ENCODE measurements around the gene FZD8. TPM values are rescaled to one million over a fixed set of nuclear protein-coding genes. Genes with fewer than 3 reads are reported as not detected.
A peak's percentile ranks its signal among the peaks of the same experiment; 100 is the strongest.

Gene FZD8
- polyA plus RNA-seq, 1 of the 3 experiments (the other 2 are of a cell fraction): 1.4 TPM

DNA sequence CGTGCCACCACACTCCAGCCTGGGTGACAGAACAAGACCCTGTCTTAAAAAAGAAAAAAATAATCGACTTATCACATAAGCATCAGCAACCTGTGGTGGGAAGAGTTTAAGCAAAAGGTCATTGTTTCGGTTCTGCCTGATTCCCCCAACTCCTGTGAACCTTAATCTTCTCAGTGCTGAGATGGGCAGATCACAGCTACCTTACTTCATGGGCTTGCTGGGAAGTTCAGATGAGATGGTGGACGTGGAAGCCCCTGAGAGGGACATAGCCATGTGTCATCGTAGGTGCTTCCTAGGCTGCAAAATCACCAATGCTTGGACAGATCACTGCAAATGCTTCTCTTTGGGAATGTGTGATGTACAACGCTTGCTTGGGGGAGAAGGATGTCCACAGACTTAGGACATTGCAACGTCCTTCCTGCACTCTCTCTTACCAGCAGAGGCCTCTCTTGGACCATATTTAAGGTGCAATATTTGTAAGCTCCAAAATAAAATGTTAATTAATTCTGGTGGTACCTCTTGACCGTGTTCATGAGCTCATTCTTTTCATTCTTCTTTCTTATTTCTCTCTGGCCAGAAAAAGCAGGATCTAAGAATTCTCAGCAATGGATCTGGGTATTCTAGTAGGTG, 28.4 kb downstream of the FZD8 start:
- Histone ChIP-seq H3K4me3 (ENCODE audit: low read depth in 2 of 2, low read length in 1 of 2) (no peak overlapping the region), H4K20me1 (ENCODE audit: insufficient read depth) (no peaks in the 10 kb centered on the region), H3K9ac (no peak overlapping the region), H3K27me3 (ENCODE audit: insufficient read depth) (peaks cover 13% of the 10 kb centered on the region), H3F3A (replicated peaks; ENCODE audit: insufficient read depth) (no peaks in the 10 kb centered on the region), H3K9me3 (no peaks in the 10 kb centered on the region), H3K9me2 (no peaks in the 10 kb centered on the region), H2AFZ (ENCODE audit: low read depth) (no peak overlapping the region), H3K4me1 (ENCODE audit: control insufficient read depth in 1 of 2, insufficient read depth in 2 of 2, low read depth in 1 of 2, low read length in 1 of 2) (no peaks in the 10 kb centered on the region), H3K4me2 (no peak overlapping the region), H3K27ac (ENCODE audit: low read depth in 2 of 2, low read length in 1 of 2) (no peak overlapping the region), H3K79me2 (ENCODE audit: insufficient read depth) (no peaks in the 10 kb centered on the region), H3K36me3 (replicated peaks in 1 of 2; ENCODE audit: control insufficient read depth in 1 of 2, insufficient read depth in 2 of 2, low read length in 1 of 2) (no peaks in the 10 kb centered on the region)
- POLR2A ChIA-PET: no interaction called here
- WGBS (ENCODE audit: low lambda C conversion rate): 19% methylated on average over 8 of the region's 8 CpGs
- CTCF ChIA-PET: interaction anchor here (0.8 to 1.8 kb wide), 8 partner anchors 9 to 1267 kb away, joined by 3 to 6 read pairs (median 3); no protein-coding TSS in a partner anchor
- no peak for DNase-seq
- 0 out of 2 replicates have a peak, but pooled peaks have one; percentile 25 for TF ChIP-seq SMC3 (IDR thresholded peaks at IDR 0.05; ENCODE audit: low read depth, low read length)
- TF ChIP-seq RCOR1 (IDR thresholded peaks at IDR 0.05; ENCODE audit: low read length): no peak
- TF ChIP-seq, protein P1, sequence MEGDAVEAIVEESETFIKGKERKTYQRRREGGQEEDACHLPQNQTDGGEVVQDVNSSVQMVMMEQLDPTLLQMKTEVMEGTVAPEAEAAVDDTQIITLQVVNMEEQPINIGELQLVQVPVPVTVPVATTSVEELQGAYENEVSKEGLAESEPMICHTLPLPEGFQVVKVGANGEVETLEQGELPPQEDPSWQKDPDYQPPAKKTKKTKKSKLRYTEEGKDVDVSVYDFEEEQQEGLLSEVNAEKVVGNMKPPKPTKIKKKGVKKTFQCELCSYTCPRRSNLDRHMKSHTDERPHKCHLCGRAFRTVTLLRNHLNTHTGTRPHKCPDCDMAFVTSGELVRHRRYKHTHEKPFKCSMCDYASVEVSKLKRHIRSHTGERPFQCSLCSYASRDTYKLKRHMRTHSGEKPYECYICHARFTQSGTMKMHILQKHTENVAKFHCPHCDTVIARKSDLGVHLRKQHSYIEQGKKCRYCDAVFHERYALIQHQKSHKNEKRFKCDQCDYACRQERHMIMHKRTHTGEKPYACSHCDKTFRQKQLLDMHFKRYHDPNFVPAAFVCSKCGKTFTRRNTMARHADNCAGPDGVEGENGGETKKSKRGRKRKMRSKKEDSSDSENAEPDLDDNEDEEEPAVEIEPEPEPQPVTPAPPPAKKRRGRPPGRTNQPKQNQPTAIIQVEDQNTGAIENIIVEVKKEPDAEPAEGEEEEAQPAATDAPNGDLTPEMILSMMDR (IDR thresholded peaks at IDR 0.05): peak; percentile 67
- TF ChIP-seq RAD21 (IDR thresholded peaks at IDR 0.05; ENCODE audit: low read length): peak; percentile 45

DNA sequence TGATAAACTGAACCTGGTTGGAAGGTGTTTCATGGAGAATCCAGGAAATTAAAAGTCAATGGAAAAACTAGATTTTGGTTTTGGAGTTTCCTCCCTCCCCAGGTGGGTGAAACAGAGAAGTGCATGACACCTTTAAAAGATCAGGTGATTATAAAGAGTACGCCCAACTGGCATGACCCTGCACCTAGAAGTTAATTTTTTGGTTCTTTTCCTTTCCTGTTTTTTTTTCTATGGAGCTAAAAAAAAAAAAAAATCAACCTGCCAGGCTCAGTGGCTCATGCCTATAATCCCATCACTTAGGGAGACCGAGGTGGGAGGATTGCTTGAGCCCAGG, 29.0 kb downstream of the FZD8 start:
- Histone ChIP-seq H3K4me3 (ENCODE audit: low read depth in 2 of 2, low read length in 1 of 2) (no peak overlapping the region), H3K4me2 (no peak overlapping the region), H3K36me3 (replicated peaks in 1 of 2; ENCODE audit: control insufficient read depth in 1 of 2, insufficient read depth in 2 of 2, low read length in 1 of 2) (no peaks in the 10 kb centered on the region), H3K27me3 (ENCODE audit: insufficient read depth) (peaks cover 13% of the 10 kb centered on the region), H2AFZ (ENCODE audit: low read depth) (no peak overlapping the region), H3K9me3 (no peaks in the 10 kb centered on the region), H4K20me1 (ENCODE audit: insufficient read depth) (no peaks in the 10 kb centered on the region), H3F3A (replicated peaks; ENCODE audit: insufficient read depth) (no peaks in the 10 kb centered on the region), H3K9ac (no peak overlapping the region), H3K27ac (ENCODE audit: low read depth in 2 of 2, low read length in 1 of 2) (no peak overlapping the region), H3K79me2 (ENCODE audit: insufficient read depth) (no peaks in the 10 kb centered on the region), H3K9me2 (no peaks in the 10 kb centered on the region), H3K4me1 (ENCODE audit: control insufficient read depth in 1 of 2, insufficient read depth in 2 of 2, low read depth in 1 of 2, low read length in 1 of 2) (peaks cover 0 to 3% of the 10 kb centered on the region in 2 experiments; a peak in 1 of 4 replicates)
- TF ChIP-seq MXI1 (IDR thresholded peaks at IDR 0.05; ENCODE audit: low read depth, low read length) (no peak), TEAD4 (IDR thresholded peaks at IDR 0.05; ENCODE audit: borderline replicate concordance, insufficient read depth) (no peak), EP300 (IDR thresholded peaks at IDR 0.05; ENCODE audit: borderline replicate concordance in 1 of 2, low read depth in 1 of 2, low read length in 1 of 2) (no peak), YY1 (IDR thresholded peaks at IDR 0.05; ENCODE audit: low read depth) (no peak), FOXJ3 (CRISPR knock-in tag; IDR thresholded peaks at IDR 0.05) (no peak), RCOR1 (IDR thresholded peaks at IDR 0.05; ENCODE audit: low read length) (no peak)
- TF ChIP-seq, protein P2, sequence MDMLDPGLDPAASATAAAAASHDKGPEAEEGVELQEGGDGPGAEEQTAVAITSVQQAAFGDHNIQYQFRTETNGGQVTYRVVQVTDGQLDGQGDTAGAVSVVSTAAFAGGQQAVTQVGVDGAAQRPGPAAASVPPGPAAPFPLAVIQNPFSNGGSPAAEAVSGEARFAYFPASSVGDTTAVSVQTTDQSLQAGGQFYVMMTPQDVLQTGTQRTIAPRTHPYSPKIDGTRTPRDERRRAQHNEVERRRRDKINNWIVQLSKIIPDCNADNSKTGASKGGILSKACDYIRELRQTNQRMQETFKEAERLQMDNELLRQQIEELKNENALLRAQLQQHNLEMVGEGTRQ (IDR thresholded peaks at IDR 0.05; ENCODE audit: borderline replicate concordance, low read depth, low read length): no peak
- TF ChIP-seq, protein P3, sequence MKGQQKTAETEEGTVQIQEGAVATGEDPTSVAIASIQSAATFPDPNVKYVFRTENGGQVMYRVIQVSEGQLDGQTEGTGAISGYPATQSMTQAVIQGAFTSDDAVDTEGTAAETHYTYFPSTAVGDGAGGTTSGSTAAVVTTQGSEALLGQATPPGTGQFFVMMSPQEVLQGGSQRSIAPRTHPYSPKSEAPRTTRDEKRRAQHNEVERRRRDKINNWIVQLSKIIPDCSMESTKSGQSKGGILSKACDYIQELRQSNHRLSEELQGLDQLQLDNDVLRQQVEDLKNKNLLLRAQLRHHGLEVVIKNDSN (IDR thresholded peaks at IDR 0.05; ENCODE audit: borderline replicate concordance, low read depth): no peak
- WGBS (ENCODE audit: low lambda C conversion rate): 29% methylated on average over 2 of the region's 2 CpGs
- ChIA-PET CTCF (interaction anchor here (0.9 to 1.8 kb wide), 5 partner anchors 10 to 374 kb away, joined by 3 to 6 read pairs (median 3); no protein-coding TSS in a partner anchor), POLR2A (no interaction called here)
- DNase-seq: no peak

Measured in SK-N-SH (cell line).